ENCODE results near the gene WDR70.
"Not testable (repeated sequence)": the region's sequence is repeated elsewhere in the genome, so short reads cannot be mapped to it uniquely, and the experiment has no call there.

WDR70 gene

GRCh38 chr5:37570597-37570996 is 191.5 kb downstream of the WDR70 start:
- no peak for DNase-seq (ENCODE audit: low spot score)

GRCh38 chr5:37571985-37572384 is 192.9 kb downstream of the WDR70 start:
- no peak for DNase-seq (ENCODE audit: low spot score)

GRCh38 chr5:37575541-37576489 is 196.7 kb downstream of the WDR70 start:
- DNase-seq (ENCODE audit: low spot score) = no peak

- DNase-seq (ENCODE audit: low spot score) = no peak
Measured at GRCh38 chr5:37576552-37576951, 197.4 kb downstream of the WDR70 start.

GRCh38 chr5:37578176-37578575 is 199.1 kb downstream of the WDR70 start:
- DNase-seq (ENCODE audit: low spot score) = no peak

- no peak for DNase-seq (ENCODE audit: low spot score)
Measured at GRCh38 chr5:37580106-37580505, 201.0 kb downstream of the WDR70 start.

GRCh38 chr5:37582202-37582601 is 203.1 kb downstream of the WDR70 start:
- DNase-seq (ENCODE audit: low spot score) = no peak

- DNase-seq (ENCODE audit: low spot score) = not testable (repeated sequence)
Measured at GRCh38 chr5:37593292-37593691, 214.2 kb downstream of the WDR70 start.

GRCh38 chr5:37594864-37595263 is 215.7 kb downstream of the WDR70 start:
- not testable (repeated sequence) for DNase-seq (ENCODE audit: low spot score)

- DNase-seq (ENCODE audit: low spot score) = no peak
Measured at GRCh38 chr5:37598733-37599132, 219.6 kb downstream of the WDR70 start.

- no peak for DNase-seq (ENCODE audit: low spot score)
Measured at GRCh38 chr5:37601163-37601562, 222.0 kb downstream of the WDR70 start.

GRCh38 chr5:37603072-37603471 is 224.0 kb downstream of the WDR70 start:
- no peak for DNase-seq (ENCODE audit: low spot score)

GRCh38 chr5:37604290-37604689 is 225.2 kb downstream of the WDR70 start:
- no peak for DNase-seq (ENCODE audit: low spot score)

GRCh38 chr5:37606148-37606547 is 227.0 kb downstream of the WDR70 start:
- no peak for DNase-seq (ENCODE audit: low spot score)

GRCh38 chr5:37606632-37607248 is 227.6 kb downstream of the WDR70 start:
- DNase-seq (ENCODE audit: low spot score) = no peak

GRCh38 chr5:37615184-37615583 is 236.1 kb downstream of the WDR70 start:
- DNase-seq (ENCODE audit: low spot score) = no peak

GRCh38 chr5:37619353-37619752 is 240.2 kb downstream of the WDR70 start:
- no peak for DNase-seq (ENCODE audit: low spot score)

GRCh38 chr5:37622354-37622753 is 243.2 kb downstream of the WDR70 start:
- not testable (repeated sequence) for DNase-seq (ENCODE audit: low spot score)

- DNase-seq (ENCODE audit: low spot score) = no peak
Measured at GRCh38 chr5:37626266-37626665, 247.1 kb downstream of the WDR70 start.

- DNase-seq (ENCODE audit: low spot score) = no peak
Measured at GRCh38 chr5:37628876-37629275, 249.8 kb downstream of the WDR70 start.

- peak; percentile 6 for DNase-seq (ENCODE audit: low spot score)
Measured at GRCh38 chr5:37631939-37632338, 252.8 kb downstream of the WDR70 start.

- DNase-seq (ENCODE audit: low spot score) = no peak
Measured at GRCh38 chr5:37637165-37637845, 258.2 kb downstream of the WDR70 start.

GRCh38 chr5:37638897-37639296 is 259.8 kb downstream of the WDR70 start:
- DNase-seq (ENCODE audit: low spot score) = no peak
